ENCODE measurements around the gene NUDT4.
"Not testable (repeated sequence)": the region's sequence is repeated elsewhere in the genome, so short reads cannot be mapped to it uniquely, and the experiment has no call there.

The NUDT4 gene

DNA sequence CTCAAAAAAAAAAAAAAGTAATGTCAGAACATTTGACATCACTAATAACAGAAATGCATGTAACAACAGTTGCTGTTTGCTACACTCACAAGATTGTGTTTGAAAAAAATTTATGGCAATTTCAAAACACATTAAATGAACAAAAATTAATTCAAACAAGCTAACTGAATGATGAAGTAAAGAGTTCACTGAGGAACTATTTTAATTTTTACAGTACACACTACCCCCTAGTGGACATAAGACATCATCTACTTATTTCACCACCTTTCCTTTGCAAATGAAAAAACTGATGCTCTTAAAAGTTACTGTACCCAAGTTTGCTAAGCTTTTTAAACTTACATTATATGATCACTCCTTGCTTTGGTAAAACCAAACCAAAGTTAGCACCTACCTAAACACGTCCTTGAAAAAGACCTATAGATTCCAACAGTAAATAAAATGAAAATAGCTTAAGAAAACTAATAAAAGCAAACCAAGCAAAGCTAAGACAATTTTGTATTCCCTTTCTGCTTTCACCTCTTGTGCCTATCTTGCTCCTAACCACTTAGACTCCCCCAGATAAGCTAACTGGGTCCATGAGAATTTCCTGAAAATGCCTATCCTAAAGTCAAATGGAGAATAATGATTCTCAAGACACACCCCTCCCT, 41.8 kb downstream of the NUDT4 start:
- peaks cover 9 to 33% of the 10 kb centered on the region in 2 donors for H3K4me1 ChIP-seq (ENCODE audit: control insufficient read depth in 1 of 2, insufficient read depth in 2 of 2, low read length in 2 of 2)
- H3K9me3 ChIP-seq (ENCODE audit: control insufficient read depth in 1 of 2, low read length in 2 of 2), result no peaks in the 10 kb centered on the region
- no peaks in the 10 kb centered on the region for H3K27me3 ChIP-seq (ENCODE audit: low read depth, low read length)
- H3K36me3 ChIP-seq (ENCODE audit: control insufficient read depth in 1 of 2, insufficient read depth in 2 of 2, low read length in 2 of 2), result no peaks in the 10 kb centered on the region
- no peak overlapping the region for H3K4me3 ChIP-seq (ENCODE audit: low read depth in 1 of 2, low read length in 2 of 2)
- no peak overlapping the region for H3K27ac ChIP-seq (ENCODE audit: low read length)

DNA sequence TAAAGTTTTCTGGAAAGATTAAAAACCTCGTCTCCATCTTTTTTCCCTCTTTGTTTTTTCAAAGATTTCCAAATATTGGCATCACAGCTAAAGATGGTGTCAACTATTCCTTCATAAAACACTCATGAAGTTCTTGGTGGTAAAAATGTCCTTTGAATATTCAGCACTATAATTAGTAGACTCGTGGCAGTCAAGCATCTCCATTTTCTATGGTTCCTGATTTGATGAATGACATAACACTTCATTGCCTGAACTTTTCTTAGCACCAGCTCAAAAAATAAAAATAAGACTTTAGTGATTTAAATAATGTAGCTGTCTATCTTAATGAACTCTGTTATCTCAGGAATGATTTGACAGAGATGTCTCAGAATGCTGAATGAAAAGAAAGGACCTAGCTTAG, 44.3 kb downstream of the NUDT4 start:
- no peaks in the 10 kb centered on the region for H3K9me3 ChIP-seq (ENCODE audit: control insufficient read depth in 1 of 2, low read length in 2 of 2)
- H3K27ac ChIP-seq (ENCODE audit: low read length), result no peak overlapping the region
- no peaks in the 10 kb centered on the region for H3K36me3 ChIP-seq (ENCODE audit: control insufficient read depth in 1 of 2, insufficient read depth in 2 of 2, low read length in 2 of 2)
- H3K27me3 ChIP-seq (ENCODE audit: low read depth, low read length), result no peaks in the 10 kb centered on the region
- no peak overlapping the region for H3K4me3 ChIP-seq (ENCODE audit: low read depth in 1 of 2, low read length in 2 of 2)
- H3K4me1 ChIP-seq (ENCODE audit: control insufficient read depth in 1 of 2, insufficient read depth in 2 of 2, low read length in 2 of 2), result peaks cover 10 to 37% of the 10 kb centered on the region in 2 donors

DNA sequence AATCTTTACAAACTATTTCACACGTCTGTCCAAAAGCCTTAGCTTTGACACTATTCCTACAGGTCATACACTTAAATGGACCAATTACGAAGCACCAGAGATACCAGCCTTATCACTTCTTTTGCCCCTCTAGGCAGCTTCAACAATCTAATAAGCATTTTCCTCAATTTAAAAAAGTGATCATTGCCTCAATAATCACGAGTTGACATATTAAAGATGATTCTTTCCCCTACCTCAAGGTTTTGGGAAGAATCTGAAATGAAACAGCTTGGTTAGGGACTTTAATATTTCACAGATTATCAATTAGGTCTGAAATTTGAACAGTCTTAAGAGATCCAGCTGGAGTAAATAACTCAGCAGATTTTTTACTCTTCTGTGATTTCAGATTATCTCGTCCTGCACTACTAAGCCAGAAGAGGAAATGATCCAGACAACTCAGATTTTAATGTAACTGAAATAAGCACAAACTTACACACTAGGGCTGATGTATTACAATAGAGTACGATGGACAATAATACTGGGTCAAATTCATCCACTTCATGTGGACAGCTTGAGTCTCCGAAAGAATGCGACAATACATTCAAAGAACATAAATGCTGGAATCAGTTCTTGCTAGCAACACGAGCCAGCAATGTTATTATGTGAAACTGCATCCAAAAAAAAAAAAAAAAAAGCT, 48.1 kb downstream of the NUDT4 start:
- Histone ChIP-seq H3K36me3 (ENCODE audit: control insufficient read depth in 1 of 2, insufficient read depth in 2 of 2, low read length in 2 of 2) (no peaks in the 10 kb centered on the region), H3K4me1 (ENCODE audit: control insufficient read depth in 1 of 2, insufficient read depth in 2 of 2, low read length in 2 of 2) (peaks cover 15 to 46% of the 10 kb centered on the region in 2 donors), H3K27me3 (ENCODE audit: low read depth, low read length) (no peaks in the 10 kb centered on the region), H3K9me3 (ENCODE audit: control insufficient read depth in 1 of 2, low read length in 2 of 2) (no peaks in the 10 kb centered on the region), H3K27ac (ENCODE audit: low read length) (no peak overlapping the region), H3K4me3 (ENCODE audit: low read depth in 1 of 2, low read length in 2 of 2) (no peak overlapping the region)

DNA sequence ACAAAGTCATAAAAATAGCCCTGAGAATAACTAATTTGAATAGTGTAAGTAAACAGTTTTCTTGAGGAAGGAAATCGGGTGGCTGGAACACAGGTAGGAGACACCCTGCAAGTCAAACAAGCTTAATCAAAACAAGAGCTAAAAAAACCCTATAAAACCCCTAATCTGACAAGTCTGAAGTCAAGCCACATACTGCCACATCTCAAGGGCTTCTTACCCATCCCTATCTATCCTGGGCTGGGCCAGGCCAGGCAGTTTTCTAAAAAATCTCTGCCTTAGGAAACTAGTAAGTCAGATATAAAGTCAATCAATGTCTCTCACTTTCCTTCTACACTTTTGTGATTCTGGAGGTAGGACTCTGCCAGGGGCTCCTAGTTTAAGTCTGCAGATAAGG, 48.7 kb downstream of the NUDT4 start:
- H3K36me3 ChIP-seq (ENCODE audit: control insufficient read depth in 1 of 2, insufficient read depth in 2 of 2, low read length in 2 of 2), result no peaks in the 10 kb centered on the region
- H3K27me3 ChIP-seq (ENCODE audit: low read depth, low read length), result no peaks in the 10 kb centered on the region
- H3K4me1 ChIP-seq (ENCODE audit: control insufficient read depth in 1 of 2, insufficient read depth in 2 of 2, low read length in 2 of 2), result peaks cover 15 to 48% of the 10 kb centered on the region in 2 donors
- H3K4me3 ChIP-seq (ENCODE audit: low read depth in 1 of 2, low read length in 2 of 2), result no peak overlapping the region
- no peaks in the 10 kb centered on the region for H3K9me3 ChIP-seq (ENCODE audit: control insufficient read depth in 1 of 2, low read length in 2 of 2)
- H3K27ac ChIP-seq (ENCODE audit: low read length), result no peak overlapping the region

DNA sequence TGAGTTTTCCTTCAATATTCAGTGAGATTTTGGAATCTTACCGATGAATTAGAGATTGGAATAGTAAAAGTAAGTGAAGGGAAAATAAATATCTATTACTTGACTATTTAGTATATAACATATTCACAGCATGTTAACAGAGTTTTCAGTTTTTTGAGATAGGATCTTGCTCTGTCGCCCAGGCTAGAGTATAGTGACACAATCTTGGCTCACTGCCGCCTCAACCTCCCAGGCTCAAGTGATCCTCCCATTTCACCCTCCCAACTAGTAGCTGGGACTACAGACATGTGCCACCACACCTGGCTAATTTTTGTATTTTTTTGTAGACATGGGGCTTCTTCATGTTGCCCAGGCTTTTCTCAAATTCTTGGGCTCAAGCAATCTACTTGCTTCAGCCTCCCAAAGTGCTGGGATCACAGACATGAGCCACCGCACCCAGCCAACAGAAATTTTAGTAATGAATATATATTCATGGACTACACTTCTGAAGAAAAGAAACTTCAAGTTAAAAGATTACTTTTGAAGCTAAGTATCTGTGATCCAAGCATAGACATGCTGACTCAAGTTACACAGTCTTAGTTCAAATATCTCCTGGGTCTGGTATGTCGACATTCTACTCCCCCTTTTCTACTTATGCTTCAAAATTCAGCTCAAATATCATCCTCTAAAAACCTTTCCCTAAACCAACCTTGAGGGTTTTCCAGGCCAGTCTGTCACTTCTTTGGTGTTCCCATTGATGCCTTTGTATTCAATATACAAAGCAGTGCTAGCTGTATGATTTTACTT, 50.2 kb downstream of the NUDT4 start:
- Histone ChIP-seq H3K27me3 (ENCODE audit: low read depth, low read length) (no peaks in the 10 kb centered on the region), H3K4me1 (ENCODE audit: control insufficient read depth in 1 of 2, insufficient read depth in 2 of 2, low read length in 2 of 2) (peaks cover 15 to 53% of the 10 kb centered on the region in 2 donors), H3K4me3 (ENCODE audit: low read depth in 1 of 2, low read length in 2 of 2) (no peak overlapping the region), H3K36me3 (ENCODE audit: control insufficient read depth in 1 of 2, insufficient read depth in 2 of 2, low read length in 2 of 2) (no peaks in the 10 kb centered on the region), H3K9me3 (ENCODE audit: control insufficient read depth in 1 of 2, low read length in 2 of 2) (no peaks in the 10 kb centered on the region), H3K27ac (ENCODE audit: low read length) (no peak overlapping the region)

DNA sequence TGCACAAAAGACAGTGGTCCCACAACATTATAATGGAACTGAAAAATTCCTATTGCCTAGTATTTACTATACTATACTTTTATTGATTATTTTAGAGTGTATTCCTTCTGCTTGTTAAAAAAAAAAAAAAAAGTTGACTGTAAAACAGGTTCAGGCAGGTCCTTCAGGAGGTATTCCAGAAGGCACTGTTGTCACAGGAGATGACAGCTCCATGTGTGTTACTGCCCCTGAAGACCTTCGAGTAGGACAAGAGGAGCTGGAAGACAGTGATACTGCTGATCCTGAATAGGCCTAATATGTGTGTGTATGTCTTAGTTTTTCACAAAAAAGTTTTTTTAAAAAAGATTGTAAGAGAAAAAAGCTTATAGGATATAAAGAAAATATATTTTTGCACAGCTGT, 51.7 kb downstream of the NUDT4 start:
- Histone ChIP-seq H3K27me3 (ENCODE audit: low read depth, low read length) (no peaks in the 10 kb centered on the region), H3K4me3 (ENCODE audit: low read depth in 1 of 2, low read length in 2 of 2) (no peak overlapping the region), H3K27ac (ENCODE audit: low read length) (no peak overlapping the region), H3K4me1 (ENCODE audit: control insufficient read depth in 1 of 2, insufficient read depth in 2 of 2, low read length in 2 of 2) (peaks cover 18 to 49% of the 10 kb centered on the region in 2 donors), H3K9me3 (ENCODE audit: control insufficient read depth in 1 of 2, low read length in 2 of 2) (no peaks in the 10 kb centered on the region), H3K36me3 (ENCODE audit: control insufficient read depth in 1 of 2, insufficient read depth in 2 of 2, low read length in 2 of 2) (no peaks in the 10 kb centered on the region)

DNA sequence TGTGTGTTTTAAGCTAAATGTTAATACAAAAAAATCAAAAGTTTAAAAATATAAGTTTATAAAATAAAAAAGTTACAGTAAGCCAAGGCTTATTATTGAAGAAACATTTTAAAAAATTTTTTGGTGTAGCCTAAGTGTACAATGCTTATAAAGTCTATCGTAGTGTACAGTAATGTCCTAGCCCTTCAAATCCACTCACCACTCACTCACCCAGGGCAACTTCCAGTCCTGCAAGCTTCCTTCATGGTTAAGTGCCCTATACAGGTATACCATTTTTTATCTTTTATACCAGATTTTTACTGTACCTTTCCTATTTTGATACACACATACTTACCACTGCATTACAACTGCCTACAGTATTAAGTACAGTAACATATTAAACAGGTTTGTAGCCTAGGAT, 52.1 kb downstream of the NUDT4 start:
- H3K4me3 ChIP-seq (ENCODE audit: low read depth in 1 of 2, low read length in 2 of 2), result no peak overlapping the region
- no peaks in the 10 kb centered on the region for H3K27me3 ChIP-seq (ENCODE audit: low read depth, low read length)
- no peaks in the 10 kb centered on the region for H3K9me3 ChIP-seq (ENCODE audit: control insufficient read depth in 1 of 2, low read length in 2 of 2)
- no peak overlapping the region for H3K27ac ChIP-seq (ENCODE audit: low read length)
- no peaks in the 10 kb centered on the region for H3K36me3 ChIP-seq (ENCODE audit: control insufficient read depth in 1 of 2, insufficient read depth in 2 of 2, low read length in 2 of 2)
- peaks cover 16 to 49% of the 10 kb centered on the region in 2 donors for H3K4me1 ChIP-seq (ENCODE audit: control insufficient read depth in 1 of 2, insufficient read depth in 2 of 2, low read length in 2 of 2)

DNA sequence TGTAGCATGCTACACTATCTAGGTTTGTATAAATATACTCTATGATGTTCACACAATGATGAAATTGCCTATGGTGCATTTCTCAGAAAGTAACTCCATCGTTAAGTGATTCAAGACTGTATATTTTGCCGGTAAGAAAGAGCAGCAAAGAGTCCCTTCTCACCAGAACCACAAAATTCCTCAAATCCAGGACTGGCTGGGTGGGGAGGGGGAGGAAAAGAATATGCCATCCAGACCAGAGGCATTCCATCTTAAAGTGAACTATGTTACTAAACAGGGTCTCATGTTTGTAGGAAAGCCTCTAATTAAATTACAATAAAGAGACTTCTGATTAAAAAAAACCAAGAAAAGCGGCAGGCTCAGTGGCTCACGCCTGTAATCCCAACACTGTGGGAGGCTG, 52.6 kb downstream of the NUDT4 start:
- no peaks in the 10 kb centered on the region for H3K36me3 ChIP-seq (ENCODE audit: control insufficient read depth in 1 of 2, insufficient read depth in 2 of 2, low read length in 2 of 2)
- H3K4me1 ChIP-seq (ENCODE audit: control insufficient read depth in 1 of 2, insufficient read depth in 2 of 2, low read length in 2 of 2), result peaks cover 12 to 49% of the 10 kb centered on the region in 2 donors
- H3K4me3 ChIP-seq (ENCODE audit: low read depth in 1 of 2, low read length in 2 of 2), result no peak overlapping the region
- no peak overlapping the region for H3K27ac ChIP-seq (ENCODE audit: low read length)
- H3K9me3 ChIP-seq (ENCODE audit: control insufficient read depth in 1 of 2, low read length in 2 of 2), result no peaks in the 10 kb centered on the region
- no peaks in the 10 kb centered on the region for H3K27me3 ChIP-seq (ENCODE audit: low read depth, low read length)

DNA sequence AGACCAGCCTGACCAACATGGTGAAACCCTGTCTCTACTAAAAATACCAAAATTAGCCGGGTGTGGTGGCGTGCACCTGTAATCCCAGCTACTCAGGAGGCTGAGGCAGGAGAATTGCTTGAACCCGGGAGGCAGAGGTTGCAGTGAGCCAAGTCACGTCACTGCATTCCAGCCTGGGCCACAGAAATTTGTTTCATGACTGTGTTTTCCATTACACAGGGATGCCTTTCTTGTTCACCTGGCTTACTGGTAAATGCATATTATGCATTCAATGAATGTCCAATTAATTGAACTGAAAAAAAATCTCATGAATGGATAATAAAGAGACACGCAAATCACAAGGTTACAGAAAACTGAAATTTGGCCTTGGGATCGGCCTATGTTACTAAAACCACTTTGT, 54.3 kb downstream of the NUDT4 start:
- not testable (repeated sequence) for H3K27me3 ChIP-seq (ENCODE audit: low read depth, low read length); H3K27ac ChIP-seq (ENCODE audit: low read length); H3K4me3 ChIP-seq (ENCODE audit: low read depth in 1 of 2, low read length in 2 of 2); H3K9me3 ChIP-seq (ENCODE audit: control insufficient read depth in 1 of 2, low read length in 2 of 2); H3K36me3 ChIP-seq (ENCODE audit: control insufficient read depth in 1 of 2, insufficient read depth in 2 of 2, low read length in 2 of 2)
- peaks cover 7 to 42% of the 10 kb centered on the region in 2 donors for H3K4me1 ChIP-seq (ENCODE audit: control insufficient read depth in 1 of 2, insufficient read depth in 2 of 2, low read length in 2 of 2)

DNA sequence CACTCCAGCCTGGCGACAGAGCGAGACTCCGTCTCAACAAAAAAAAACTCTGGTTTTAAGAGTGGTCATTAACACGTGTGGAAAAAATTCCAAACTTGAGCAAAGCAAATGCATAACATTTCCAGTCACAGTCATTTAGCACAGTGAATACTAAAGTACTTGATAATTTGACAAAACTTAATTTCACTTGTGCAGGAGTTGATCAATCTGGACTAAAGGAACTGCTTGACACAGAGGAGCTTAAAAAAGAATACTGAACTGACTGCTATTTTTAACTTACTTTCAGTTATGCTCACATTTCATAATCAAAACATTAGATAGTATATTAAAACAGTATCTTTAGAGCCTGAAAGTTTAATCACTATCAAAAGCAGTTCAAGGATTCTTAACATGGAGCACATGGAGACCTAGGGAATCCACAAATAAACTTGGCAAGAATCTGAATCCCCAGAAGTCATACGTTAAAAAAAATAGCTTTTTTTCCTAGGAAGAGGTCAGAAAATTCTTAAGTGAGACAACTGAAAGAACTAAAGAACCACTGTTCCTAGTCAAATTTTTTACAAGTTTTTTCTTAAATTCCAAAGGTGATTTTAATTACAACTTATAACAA, 56.6 kb downstream of the NUDT4 start:
- Histone ChIP-seq H3K4me3 (ENCODE audit: low read depth in 1 of 2, low read length in 2 of 2) (no peak overlapping the region), H3K4me1 (ENCODE audit: control insufficient read depth in 1 of 2, insufficient read depth in 2 of 2, low read length in 2 of 2) (peaks cover 4 to 44% of the 10 kb centered on the region in 2 donors), H3K36me3 (ENCODE audit: control insufficient read depth in 1 of 2, insufficient read depth in 2 of 2, low read length in 2 of 2) (no peaks in the 10 kb centered on the region), H3K27ac (ENCODE audit: low read length) (no peak overlapping the region), H3K27me3 (ENCODE audit: low read depth, low read length) (no peaks in the 10 kb centered on the region), H3K9me3 (ENCODE audit: control insufficient read depth in 1 of 2, low read length in 2 of 2) (no peaks in the 10 kb centered on the region)

Data from muscle layer of duodenum (tissue), 2 donors.